Stomach smooth muscle (tissue), 2 donors: Measurements from ENCODE around the gene ARHGAP1.
"Not testable (repeated sequence)": the region's sequence is repeated elsewhere in the genome, so short reads cannot be mapped to it uniquely, and the experiment has no call there.

Source experiments
- H3K27ac ChIP-seq: one replicate; pipeline ENCODE4 v1.7.0; 2013; ENCODE audit warnings: mild to moderate bottlenecking, low read length, inconsistent platforms
- H3K27me3 ChIP-seq, 2 donors: one replicate each; pipeline ENCODE4 v1.7.0; 2013; ENCODE audit warnings: low read length in 2 of 2; ENCODE audit not compliant: insufficient read depth in 2 of 2, control insufficient read depth in 1 of 2
- H3K36me3 ChIP-seq, 2 donors: one replicate each; pipeline ENCODE4 v1.7.0; 2013; ENCODE audit warnings: low read length in 2 of 2; ENCODE audit not compliant: control insufficient read depth in 2 of 2, insufficient read depth in 2 of 2
- H3K4me1 ChIP-seq: one replicate; pipeline ENCODE4 v1.7.0; 2013; ENCODE audit warnings: low read length; ENCODE audit not compliant: control insufficient read depth, insufficient read depth
- H3K4me3 ChIP-seq, 2 donors: one replicate each; pipeline ENCODE4 v1.7.0; 2013; ENCODE audit warnings: low read length in 2 of 2
- H3K9ac ChIP-seq, 2 donors: one replicate each; pipeline ENCODE4 v1.7.0; 2013; ENCODE audit warnings: low read length in 2 of 2, mild to moderate bottlenecking in 1 of 2
- H3K9me3 ChIP-seq, 2 donors: one replicate each; pipeline ENCODE4 v1.7.0; 2013; ENCODE audit warnings: low read length in 2 of 2; ENCODE audit not compliant: control insufficient read depth in 2 of 2
- donor health status: healthy.
- donor health status: Pancreatic carcinoma.

The ARHGAP1 gene

GRCh38 chr11:46722566-46723358 is 22.3 kb upstream of the ARHGAP1 start:
- H3K36me3 ChIP-seq: no peaks in the 10 kb centered on the region
- no peaks in the 10 kb centered on the region for H3K9me3 ChIP-seq
- no peak overlapping the region for H3K27ac ChIP-seq
- H3K9ac ChIP-seq: no peak overlapping the region
- no peaks in the 10 kb centered on the region for H3K4me1 ChIP-seq
- no peak overlapping the region for H3K4me3 ChIP-seq
- no peaks in the 10 kb centered on the region for H3K27me3 ChIP-seq

GRCh38 chr11:46721286-46721685 is 20.9 kb upstream of the ARHGAP1 start:
- H3K4me3 ChIP-seq: no peak overlapping the region
- H3K4me1 ChIP-seq: no peaks in the 10 kb centered on the region
- no peaks in the 10 kb centered on the region for H3K36me3 ChIP-seq
- H3K9me3 ChIP-seq: no peaks in the 10 kb centered on the region
- H3K27ac ChIP-seq: no peak overlapping the region
- H3K27me3 ChIP-seq: no peaks in the 10 kb centered on the region
- no peak overlapping the region for H3K9ac ChIP-seq

- Histone ChIP-seq H3K36me3 (no peaks in the 10 kb centered on the region), H3K27ac (no peak overlapping the region), H3K4me1 (no peaks in the 10 kb centered on the region), H3K9ac (no peak overlapping the region), H3K9me3 (no peaks in the 10 kb centered on the region), H3K4me3 (no peak overlapping the region), H3K27me3 (no peaks in the 10 kb centered on the region)
Observed at GRCh38 chr11:46719543-46720218, 19.3 kb upstream of the ARHGAP1 start.

- Histone ChIP-seq H3K27me3 (no peaks in the 10 kb centered on the region), H3K36me3 (no peaks in the 10 kb centered on the region), H3K4me1 (no peaks in the 10 kb centered on the region), H3K9ac (no peak within 1 kb of the TSS), H3K9me3 (no peaks in the 10 kb centered on the region), H3K4me3 (no peak within 1 kb of the TSS), H3K27ac (no peak within 1 kb of the TSS)
Observed at GRCh38 chr11:46719048-46719542, 18.7 kb upstream of the ARHGAP1 start, which contains the start of gene F2. TSS of gene F2 (plus strand) at chr11:46719213. CDS start at chr11:46719236, 23 bp downstream.

GRCh38 chr11:46718155-46719019 is 18.0 kb upstream of the ARHGAP1 start:
- no peaks in the 10 kb centered on the region for H3K27me3 ChIP-seq
- no peak overlapping the region for H3K27ac ChIP-seq
- no peaks in the 10 kb centered on the region for H3K9me3 ChIP-seq
- no peak overlapping the region for H3K4me3 ChIP-seq
- no peaks in the 10 kb centered on the region for H3K36me3 ChIP-seq
- no peak overlapping the region for H3K9ac ChIP-seq
- no peaks in the 10 kb centered on the region for H3K4me1 ChIP-seq

GRCh38 chr11:46717825-46718154 is 17.4 kb upstream of the ARHGAP1 start:
- not testable (repeated sequence) for H3K36me3 ChIP-seq, H3K27ac ChIP-seq, H3K27me3 ChIP-seq, H3K4me3 ChIP-seq, H3K9me3 ChIP-seq, H3K9ac ChIP-seq, H3K4me1 ChIP-seq

GRCh38 chr11:46712874-46713576 is 12.6 kb upstream of the ARHGAP1 start:
- Histone ChIP-seq H3K9me3 (no peaks in the 10 kb centered on the region), H3K4me3 (no peak overlapping the region), H3K27me3 (no peaks in the 10 kb centered on the region), H3K9ac (no peak overlapping the region), H3K36me3 (no peaks in the 10 kb centered on the region), H3K4me1 (peaks cover 6% of the 10 kb centered on the region), H3K27ac (no peak overlapping the region)

- H3K4me3 ChIP-seq: no peak overlapping the region
- H3K27me3 ChIP-seq: no peaks in the 10 kb centered on the region
- peak overlapping the region; percentile 79 for H3K27ac ChIP-seq
- H3K4me1 ChIP-seq: peaks cover 6% of the 10 kb centered on the region
- H3K9ac ChIP-seq: peak overlapping the region; percentile 3 to 13
- peaks cover 5 to 9% of the 10 kb centered on the region in 2 donors for H3K36me3 ChIP-seq
- no peaks in the 10 kb centered on the region for H3K9me3 ChIP-seq
Observed at GRCh38 chr11:46711303-46711702, 10.9 kb upstream of the ARHGAP1 start.

GRCh38 chr11:46710821-46711269 is 10.4 kb upstream of the ARHGAP1 start:
- H3K27ac ChIP-seq: peak overlapping the region; percentile 79
- H3K9me3 ChIP-seq: no peaks in the 10 kb centered on the region
- H3K9ac ChIP-seq: peak overlapping the region; percentile 3 to 13
- H3K4me1 ChIP-seq: peaks cover 6% of the 10 kb centered on the region
- no peak overlapping the region for H3K4me3 ChIP-seq
- no peaks in the 10 kb centered on the region for H3K27me3 ChIP-seq
- peaks cover 8 to 10% of the 10 kb centered on the region in 2 donors for H3K36me3 ChIP-seq

GRCh38 chr11:46709351-46709750 is 8.9 kb upstream of the ARHGAP1 start:
- not testable (repeated sequence) for H3K4me3 ChIP-seq, H3K9me3 ChIP-seq, H3K27ac ChIP-seq, H3K9ac ChIP-seq, H3K4me1 ChIP-seq, H3K27me3 ChIP-seq
- H3K36me3 ChIP-seq: peaks cover 21 to 22% of the 10 kb centered on the region in 2 donors
